ENCODE measurements around the gene SMU1. TPM values are rescaled to one million over a fixed set of nuclear protein-coding genes. Genes with fewer than 3 reads are reported as not detected.

The SMU1 gene
- total RNA-seq, 1 experiment from 2014 or later = 30.5 TPM

- TF ChIP-seq REST (IDR thresholded peaks at IDR 0.05; ENCODE audit: low read depth) = no peak
- TF ChIP-seq ZNF274 (IDR thresholded peaks at IDR 0.05; ENCODE audit: low read depth, low read length) = no peak
- no peak for TF ChIP-seq CEBPB (IDR thresholded peaks at IDR 0.05; ENCODE audit: low read depth)
- TF ChIP-seq YY1 (IDR thresholded peaks at IDR 0.05; ENCODE audit: extremely low read depth, insufficient replicate concordance, low read depth, low read length) = no peak
- TF ChIP-seq JUND (IDR thresholded peaks at IDR 0.05) = no peak
- TF ChIP-seq CTCF (IDR thresholded peaks at IDR 0.05 in 2 of 3, conservative IDR thresholded peaks at IDR 0.05 in 1 of 3; ENCODE audit: borderline replicate concordance in 1 of 3, insufficient read depth in 1 of 3, low read depth in 2 of 3, low read length in 2 of 3) = no peak
Measured at GRCh38 chr9:33102551-33103210, 26.2 kb upstream of the SMU1 start (continued).

Measured in HCT116 (cell line).